Measurements from ENCODE around the gene TBC1D3B.
"Not testable (repeated sequence)": the region's sequence is repeated elsewhere in the genome, so short reads cannot be mapped to it uniquely, and the experiment has no call there.

GRCh38 chr17:36190549-36191330 lies 14.3 kb upstream of the TBC1D3B start:
- TF ChIP-seq, protein P1, sequence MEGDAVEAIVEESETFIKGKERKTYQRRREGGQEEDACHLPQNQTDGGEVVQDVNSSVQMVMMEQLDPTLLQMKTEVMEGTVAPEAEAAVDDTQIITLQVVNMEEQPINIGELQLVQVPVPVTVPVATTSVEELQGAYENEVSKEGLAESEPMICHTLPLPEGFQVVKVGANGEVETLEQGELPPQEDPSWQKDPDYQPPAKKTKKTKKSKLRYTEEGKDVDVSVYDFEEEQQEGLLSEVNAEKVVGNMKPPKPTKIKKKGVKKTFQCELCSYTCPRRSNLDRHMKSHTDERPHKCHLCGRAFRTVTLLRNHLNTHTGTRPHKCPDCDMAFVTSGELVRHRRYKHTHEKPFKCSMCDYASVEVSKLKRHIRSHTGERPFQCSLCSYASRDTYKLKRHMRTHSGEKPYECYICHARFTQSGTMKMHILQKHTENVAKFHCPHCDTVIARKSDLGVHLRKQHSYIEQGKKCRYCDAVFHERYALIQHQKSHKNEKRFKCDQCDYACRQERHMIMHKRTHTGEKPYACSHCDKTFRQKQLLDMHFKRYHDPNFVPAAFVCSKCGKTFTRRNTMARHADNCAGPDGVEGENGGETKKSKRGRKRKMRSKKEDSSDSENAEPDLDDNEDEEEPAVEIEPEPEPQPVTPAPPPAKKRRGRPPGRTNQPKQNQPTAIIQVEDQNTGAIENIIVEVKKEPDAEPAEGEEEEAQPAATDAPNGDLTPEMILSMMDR (IDR thresholded peaks at IDR 0.05; ENCODE audit: borderline replicate concordance, extremely low read depth, low read length, poor library complexity, severe bottlenecking): not testable (repeated sequence)
- TF ChIP-seq EZH2 (IDR thresholded peaks at IDR 0.05; ENCODE audit: borderline replicate concordance, low read depth, low read length, severe bottlenecking): not testable (repeated sequence)

Measured in DND-41 (cell line).